GM19452 (cell line): Measurements from ENCODE around the gene FGF9.

Experiments
- ATAC-seq: cut with Tn5 transposase; IDR thresholded peaks from one replicate; pipeline ENCODE4 v1.9.1; 2021; ENCODE audit not compliant: unreplicated experiment

The FGF9 gene

DNA sequence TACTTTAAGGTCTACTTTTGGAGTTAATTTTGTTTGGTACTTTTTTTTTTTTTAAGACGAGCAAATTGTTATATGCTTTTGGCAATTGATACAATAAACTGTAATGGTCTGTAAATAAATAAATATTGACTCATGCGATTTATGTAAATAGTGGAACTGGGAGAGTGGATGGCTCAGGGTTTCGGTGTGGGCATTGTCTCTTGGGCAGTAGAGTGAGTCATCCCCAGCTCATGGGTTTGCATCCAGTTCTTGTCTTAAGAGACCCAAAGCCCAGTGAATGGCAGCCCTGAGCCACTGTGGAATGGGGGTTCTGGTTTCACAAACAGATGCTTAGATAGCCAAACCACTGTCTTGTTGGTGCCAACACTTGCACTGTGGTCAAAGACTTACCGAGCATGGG lies 33.0 kb downstream of the FGF9 start:
- no peak for ATAC-seq

DNA sequence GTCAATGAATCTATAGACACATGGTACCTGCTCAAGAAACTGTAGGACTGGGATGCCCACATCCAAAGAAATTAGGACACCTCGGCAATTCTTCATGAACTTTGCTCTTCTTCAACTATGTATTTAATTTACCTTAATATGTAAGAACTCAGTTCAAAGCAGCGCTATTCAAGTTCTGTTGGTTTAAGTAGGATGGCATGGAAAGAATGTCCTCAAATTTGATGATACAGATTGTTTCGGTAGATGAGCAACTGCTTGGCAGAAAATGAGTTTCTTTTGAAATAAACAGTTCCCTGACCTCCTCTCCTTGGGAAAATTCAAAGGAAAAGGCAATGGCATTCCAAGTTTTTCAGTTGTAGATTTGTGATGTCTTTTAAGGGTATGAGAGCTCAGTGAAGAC lies 36.7 kb downstream of the FGF9 start:
- no peak for ATAC-seq

DNA sequence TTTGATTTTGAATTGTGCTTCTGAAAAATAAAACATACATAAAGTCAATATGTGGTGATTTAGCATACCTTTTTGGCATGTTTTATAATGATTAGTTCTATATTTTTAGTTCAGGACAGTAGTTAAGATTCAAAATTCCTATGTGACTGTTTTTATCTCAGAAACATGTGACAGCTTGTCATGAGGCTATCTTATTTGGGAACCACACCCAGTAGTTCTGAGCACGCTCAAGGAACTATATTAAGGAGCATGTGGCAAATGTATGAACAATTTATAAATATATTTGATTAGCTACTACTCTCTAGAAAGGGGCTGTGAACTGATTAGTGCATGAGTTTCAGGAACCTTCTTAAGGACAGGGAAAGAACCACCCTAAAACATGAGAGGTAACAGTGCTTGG lies 38.8 kb downstream of the FGF9 start:
- ATAC-seq, result no peak

DNA sequence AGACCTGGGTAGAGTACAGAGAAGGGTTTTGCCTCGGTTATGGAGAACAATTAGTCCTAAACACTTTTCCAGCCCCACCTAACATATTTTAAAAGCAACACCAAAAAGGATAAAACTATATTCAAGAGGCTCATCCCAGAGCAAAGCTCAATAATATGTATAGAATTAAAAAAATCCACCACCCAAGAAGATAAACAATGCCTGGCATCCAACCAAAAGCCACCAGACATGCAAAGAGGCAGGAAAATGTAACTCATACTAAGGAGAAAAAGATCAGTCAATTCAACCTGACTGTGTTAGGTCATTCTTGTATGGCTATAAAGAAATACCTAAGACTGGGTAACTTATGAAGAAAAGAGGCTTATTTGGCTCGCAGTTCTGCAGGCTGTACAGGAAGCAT lies 39.3 kb downstream of the FGF9 start:
- ATAC-seq, result no peak

DNA sequence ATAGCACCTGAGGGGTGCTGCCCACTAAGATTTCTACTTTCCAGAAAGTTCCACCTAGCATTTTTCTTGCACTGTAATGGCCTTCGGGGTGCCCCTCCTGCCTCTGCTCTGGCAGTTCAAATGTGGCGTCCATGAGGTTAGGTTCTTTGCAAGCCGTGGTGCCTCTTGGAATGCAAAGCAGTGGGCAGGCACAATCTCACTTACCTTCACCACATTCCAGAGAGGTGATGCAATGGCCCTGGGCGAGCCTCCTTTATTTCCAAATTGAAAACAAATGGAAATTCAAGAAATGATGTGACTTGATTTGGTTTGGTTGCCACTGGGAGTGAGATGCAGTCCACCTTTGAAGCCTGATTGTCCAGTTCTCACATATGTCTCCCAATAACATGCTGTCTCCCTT lies 46.9 kb downstream of the FGF9 start:
- ATAC-seq, result no peak

DNA sequence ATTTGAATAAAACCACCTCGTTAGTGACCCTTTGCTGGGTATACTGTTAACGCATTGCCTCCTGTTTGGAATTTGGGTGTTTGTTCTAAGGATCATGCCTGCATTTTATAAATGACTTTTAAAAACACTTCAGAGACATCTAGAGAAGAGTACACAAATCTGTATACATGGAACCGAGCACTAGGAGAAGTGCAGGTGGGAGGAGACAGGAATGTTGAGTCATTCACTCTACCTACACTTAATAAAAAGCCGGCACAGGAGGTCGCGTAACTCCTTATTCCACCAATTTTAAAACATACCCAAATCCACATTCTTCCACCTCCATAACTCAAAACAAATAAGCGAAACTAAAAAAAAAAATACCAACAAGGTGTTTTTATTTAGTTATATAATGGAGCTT lies 48.6 kb downstream of the FGF9 start:
- no peak for ATAC-seq

DNA sequence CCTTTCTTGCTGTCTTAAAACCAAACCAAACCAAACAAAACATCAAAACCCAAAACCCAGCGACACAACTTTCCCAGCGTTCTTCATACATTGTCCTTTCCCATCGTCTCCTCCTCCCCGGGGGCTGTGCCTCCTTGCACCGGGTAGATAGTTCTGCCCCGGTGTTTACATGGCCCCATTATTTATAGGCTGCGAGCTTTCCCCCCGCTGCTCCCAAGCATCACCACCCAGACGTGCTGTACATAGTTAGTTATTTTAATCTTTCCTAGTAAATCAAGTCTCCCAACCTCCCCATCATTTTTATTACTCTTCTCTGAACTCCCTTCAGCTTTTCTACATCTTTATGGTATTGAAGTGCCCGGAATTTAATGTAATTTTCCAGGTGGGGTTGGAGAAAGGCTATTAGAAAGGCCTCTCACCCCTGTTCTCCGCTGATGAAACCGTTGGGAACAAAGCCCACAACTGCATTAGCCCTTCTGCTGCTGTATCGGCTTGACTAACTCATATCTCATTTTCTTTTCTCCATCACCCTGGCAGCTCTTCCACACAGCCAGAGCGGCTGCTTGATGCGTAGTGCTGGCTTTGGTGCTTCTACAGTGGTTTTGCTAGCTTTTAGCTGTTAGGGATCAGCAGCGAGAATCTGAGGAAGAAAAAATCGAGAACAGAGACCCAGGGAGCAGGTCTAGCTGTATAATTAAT lies 53.1 kb downstream of the FGF9 start:
- no peak for ATAC-seq

DNA sequence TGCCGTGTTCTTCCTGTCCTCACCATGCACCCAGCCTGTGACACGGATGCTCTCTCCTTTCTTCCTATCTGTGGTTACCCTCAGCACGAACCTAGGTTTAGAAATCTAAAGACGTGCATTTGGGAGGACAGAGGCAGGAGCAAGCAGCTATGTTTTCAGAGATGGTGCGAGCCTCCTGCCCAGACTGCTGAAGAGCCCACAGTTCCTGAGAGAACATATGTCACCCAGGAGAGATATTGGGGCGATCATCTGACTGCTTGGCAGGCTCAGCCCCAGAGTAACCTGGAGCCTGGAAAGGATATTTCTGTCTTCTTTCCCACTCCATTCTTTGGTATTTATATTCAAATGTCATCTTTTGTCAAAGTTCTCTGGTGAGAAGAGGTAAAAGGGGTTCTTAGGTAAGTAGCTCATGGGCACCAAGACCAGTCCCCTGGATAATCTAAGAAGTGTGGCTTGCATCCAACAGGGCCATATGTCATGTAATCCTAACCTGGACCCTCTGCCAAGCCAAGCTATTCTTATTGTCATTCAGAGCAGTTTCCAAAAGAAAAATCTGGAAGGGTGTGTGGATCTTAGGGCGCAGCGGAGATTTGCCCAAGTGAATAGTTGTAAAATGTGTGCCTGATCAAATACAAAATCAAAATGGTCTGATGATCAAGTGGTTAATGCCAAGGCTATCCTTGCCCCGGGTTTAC lies 59.5 kb downstream of the FGF9 start:
- no peak for ATAC-seq

DNA sequence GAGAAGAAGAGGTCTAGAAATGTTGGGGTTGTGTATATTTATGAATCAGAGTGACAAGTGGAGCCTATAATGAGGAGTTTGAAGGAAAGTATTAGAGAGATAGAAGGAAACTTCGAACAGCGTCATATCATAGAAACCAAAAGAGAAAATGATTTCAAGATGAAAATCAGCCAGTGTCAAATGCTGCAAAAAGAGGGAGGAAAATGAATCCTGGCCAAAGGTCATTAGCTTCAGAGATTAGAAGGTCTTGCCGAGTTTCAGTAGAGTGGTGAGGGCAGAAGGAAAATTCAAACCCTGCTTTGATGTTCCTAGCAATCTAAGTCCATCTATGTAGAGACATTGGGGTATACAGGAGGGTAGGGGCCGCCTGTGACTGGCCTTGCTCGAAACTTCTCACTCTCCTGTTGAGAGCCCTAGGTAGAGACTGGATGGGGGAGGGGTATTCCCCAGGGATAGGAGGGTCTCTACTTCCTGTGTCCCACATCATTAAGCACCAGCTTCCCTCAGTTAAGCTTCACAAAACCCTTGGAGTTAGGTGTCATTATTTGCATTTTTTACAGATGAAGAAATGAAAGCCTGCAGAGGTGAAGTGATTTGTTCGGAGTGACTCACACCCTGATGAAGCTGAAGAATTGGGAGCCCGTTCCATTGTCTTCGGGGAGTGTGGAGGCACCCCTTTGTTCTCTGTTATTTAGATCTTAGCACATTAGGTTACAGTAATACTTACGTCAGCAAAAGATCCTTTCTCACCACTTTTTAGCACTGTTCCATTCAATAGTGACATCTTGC lies 62.8 kb downstream of the FGF9 start:
- no peak for ATAC-seq

DNA sequence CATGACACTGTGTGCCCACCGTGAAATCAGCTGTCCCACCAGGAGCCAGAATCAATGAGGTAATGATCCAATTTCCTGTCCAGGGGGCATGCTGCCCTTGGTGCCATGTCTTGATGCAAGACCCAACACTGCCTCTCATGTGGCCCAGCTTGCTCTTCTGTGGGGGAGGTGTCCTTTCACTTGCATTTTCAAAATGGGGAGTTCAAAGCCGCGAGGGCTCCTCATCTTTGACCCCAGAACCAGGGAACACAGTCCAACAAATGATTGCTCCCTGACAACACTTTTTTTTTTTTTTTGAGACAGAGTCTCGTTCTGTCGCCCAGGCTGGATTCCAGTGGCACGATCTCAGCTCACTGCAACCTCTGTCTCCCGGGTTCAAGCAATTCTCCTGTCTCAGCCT lies 64.1 kb downstream of the FGF9 start:
- no peak for ATAC-seq

DNA sequence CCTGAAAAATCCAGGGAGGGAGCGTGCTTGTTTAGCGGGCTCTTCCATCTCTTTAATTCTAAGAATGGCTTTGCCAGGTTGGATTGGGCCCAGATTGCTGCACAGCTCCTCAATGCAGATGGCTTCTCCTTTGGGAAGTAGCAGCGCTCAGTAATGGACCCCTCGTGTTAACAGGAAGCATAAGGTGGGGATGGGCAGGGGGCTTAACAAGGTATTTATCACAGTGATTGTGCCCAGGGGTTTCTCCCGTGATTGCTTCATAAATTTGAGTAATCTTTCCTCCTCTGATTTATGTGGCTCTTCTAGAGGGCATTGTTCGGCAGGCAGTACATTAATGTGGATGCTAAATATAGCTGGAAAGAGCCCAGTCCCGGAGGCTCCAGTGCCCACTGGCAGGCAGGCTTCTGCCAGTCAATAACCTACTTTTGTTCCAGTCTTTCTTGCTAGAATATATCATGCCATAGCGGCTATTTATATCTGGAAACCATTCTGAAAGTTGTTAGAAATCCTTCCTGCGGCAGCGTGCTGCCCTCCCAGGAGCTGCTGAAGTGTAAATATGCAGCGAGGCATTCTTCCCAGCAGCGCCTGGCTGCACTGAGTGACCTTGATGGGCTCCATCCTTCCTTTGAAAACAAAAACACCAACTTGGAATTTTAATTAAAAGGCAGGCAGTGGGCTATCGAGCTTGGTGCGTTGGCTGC lies 65.0 kb downstream of the FGF9 start:
- no peak for ATAC-seq

DNA sequence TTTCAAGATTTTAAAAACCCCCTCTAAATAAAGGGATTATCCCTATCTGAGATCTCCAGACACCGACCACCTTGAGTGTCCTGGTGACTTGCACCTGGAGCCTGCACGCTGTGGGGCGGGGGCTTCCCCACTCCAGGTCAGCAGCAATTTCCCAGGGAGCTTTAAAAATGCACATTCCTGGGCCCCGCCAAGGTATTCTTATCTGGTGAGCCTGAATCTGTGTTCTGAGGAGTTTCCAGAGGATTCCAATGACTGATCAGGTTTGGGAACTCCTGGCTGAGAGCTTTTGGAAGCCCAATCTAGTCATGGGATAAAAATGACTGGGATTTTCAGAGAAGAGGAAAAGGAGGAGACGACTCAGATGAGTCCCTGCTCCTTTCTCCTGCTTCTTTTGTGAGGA lies 66.1 kb downstream of the FGF9 start:
- ATAC-seq, result no peak

DNA sequence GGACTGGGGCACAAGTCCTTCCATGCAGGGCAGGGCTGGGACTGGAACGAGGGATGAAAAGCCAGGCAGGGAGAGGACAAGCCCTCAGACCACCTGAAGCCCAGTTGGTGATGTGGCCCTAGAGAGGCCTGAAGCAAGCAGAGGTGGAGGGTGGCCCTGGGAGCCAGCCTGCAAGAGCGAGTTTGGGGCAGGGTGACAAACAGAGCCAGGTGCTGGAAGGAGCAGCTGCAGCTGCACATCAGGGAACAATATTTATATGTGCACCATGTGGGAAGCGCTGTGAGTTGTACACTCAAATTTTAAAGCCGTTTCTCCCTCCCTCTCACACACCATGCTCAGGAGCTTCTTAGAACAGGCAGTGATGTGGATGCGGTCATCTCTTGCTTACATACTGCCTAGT lies 67.8 kb downstream of the FGF9 start:
- ATAC-seq, result no peak

DNA sequence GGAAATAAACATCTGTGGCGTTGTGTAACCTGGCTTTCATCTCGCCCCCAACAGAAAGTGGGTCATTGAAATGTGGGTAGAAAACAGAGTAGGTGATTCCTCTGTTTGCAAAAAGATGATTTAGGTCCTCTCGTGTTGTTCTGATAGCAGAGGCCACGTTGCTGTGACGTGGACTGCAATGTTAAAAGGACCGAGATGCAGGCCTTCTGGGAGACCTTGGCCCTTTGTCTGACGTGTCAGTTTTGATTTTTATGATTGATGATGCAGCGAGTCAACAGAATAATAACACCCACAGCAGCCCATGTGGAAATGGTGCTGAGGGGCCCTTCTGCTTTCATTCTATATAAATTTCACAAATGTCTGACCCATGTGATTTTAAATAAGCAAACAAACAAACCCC lies 68.9 kb downstream of the FGF9 start:
- ATAC-seq, result no peak

DNA sequence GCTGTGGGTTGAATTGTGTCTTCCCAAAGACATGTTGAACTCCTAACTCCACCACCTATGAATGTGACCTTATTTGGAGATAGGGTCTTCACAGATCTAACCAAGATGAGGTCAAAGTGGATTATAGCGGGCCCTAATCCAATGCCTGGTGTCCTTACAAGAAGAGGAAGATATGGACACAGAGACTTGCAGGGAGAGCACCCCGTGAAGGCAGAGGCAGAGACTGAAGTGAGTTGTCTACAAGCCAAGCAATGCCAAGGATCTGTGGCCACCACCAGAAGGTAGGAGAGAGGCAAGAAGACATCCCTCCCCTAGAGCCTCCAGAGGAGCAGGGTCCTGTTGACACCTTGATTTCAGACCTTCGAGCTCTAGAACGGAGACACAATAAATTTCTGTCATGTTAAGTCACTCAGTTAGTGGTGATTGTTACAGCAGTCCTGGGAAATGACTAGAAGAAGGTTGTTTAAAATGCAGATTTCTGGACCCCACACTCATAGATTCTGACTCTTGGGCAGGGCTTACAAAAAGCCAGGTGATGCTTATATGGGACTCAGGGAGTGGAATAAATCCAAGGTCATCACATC lies 70.6 kb downstream of the FGF9 start:
- ATAC-seq, result no peak

DNA sequence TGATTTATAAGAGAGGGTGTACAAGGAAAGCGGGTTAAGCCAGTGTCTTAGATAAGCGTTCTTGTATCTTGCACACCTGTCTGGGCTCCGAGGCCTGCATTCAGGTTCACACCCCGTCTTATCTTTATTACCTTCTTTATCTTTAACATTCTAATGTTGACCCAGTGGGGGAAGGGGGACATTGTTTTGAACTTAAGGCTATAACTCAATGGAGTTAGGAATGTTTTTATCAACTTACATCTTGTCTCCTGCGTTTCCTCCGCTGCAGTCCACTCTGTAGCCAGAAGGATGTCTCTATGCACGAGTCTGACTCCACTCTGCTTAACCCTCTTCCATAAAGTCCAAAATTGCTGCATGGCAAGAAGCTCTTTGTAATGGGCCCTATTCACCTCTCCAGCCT lies 71.2 kb downstream of the FGF9 start:
- ATAC-seq, result no peak

DNA sequence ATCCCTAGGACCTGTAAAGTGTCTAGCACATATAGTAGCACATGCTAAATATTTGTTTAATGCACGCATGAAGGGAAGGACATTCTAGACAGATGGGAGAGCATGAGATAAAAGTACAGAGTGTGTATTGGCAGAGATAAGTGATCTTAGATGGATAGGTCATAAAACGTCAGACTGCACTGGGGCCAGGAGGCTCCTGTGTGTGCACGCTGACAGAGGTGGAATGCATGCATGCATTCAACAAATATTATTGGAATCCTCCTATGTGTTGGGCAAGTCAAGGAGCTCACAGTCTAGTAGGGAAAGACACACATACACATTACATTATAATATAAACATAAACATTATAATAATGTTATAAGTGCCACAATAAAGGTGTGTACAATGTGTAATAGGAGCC lies 73.3 kb downstream of the FGF9 start:
- ATAC-seq, result no peak

DNA sequence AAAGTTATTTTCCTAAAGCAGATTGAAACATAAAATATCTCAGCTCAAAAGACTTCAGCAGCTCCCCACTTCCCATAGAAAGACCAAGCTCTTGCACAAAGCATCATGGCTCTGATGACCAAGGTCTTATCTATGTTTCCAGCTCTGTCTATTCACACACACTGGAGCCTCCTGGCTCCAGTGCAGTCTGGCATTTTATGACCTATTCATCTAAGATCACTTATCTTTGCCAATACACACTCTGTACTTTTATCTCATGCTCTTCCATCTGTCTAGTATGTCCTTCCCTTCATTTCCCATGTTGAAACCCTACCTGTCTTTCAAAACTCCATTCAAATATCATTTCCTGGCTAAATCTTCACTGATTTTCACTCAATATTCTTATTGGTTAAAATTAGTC lies 74.4 kb downstream of the FGF9 start:
- no peak for ATAC-seq

DNA sequence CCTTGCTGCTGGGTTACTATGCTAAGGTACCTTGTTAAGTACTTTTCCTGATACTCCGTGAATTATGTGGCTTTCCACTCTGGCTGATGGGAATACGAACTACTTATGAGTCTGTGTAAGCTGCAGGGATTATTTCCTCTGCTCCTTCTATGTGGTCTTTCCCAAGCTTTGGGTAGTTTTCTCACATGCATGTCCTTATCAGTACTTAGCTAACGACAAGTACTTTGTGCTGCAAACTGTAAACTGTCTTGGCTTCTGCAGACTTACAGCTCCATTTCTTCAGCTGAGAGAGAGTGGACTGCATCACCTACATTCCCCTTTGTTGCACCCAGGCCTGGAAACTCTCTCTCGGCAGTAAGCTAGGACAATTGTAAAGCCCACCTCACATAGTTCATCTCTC lies 76.6 kb downstream of the FGF9 start:
- no peak for ATAC-seq

DNA sequence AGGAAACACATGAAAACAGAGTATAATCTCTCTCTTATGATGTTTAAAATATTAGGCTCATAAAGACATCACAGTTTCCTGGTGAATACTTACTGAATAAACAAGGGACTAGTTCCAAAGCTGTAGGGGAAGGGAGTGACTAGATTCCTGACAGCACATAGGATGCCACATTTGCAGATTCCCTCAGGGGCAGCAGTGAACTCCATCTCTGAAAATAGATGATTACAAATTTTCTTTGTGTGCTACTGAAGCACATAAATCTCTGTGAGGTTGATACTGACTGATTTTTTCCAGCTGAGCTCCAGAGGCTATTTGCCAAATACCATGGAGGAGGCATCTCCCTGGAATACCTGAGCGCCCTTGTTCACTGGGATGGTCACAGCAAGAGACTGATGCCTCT lies 77.3 kb downstream of the FGF9 start:
- no peak for ATAC-seq

DNA sequence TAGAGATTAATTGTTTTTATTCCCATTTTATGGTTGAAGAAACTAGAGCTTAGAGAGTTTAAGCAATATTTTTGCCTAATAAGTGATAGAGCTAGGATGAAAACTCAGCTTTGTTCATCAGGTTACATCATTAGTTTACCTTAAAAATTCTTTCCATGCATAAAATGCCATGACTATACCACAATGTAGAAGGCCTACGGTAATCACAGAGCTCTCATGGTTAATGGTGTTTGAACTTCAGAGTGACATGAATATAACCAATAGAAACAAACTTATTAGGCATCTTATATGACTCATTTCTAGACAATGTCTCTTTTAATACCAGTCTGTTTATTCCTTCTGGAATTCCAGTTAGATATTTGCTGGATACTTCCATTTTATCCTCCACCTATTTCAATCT lies 78.5 kb downstream of the FGF9 start:
- no peak for ATAC-seq
